ENCODE results near the gene CD22. TPM values are rescaled to one million over a fixed set of nuclear protein-coding genes. Genes with fewer than 3 reads are reported as not detected.

Gene CD22
- total and polyA plus RNA-seq, 7 donors, result 0.69 to 107 (median 3.2) TPM

GRCh38 chr19:35306473-35307246 lies 22.3 kb upstream of the CD22 start:
- Histone ChIP-seq H3K27ac (no peak overlapping the region), H3K36me3 (no peaks in the 10 kb centered on the region), H3K27me3 (peaks cover 0 to 50% (median 8%) of the 10 kb centered on the region in 3 donors), H3K4me1 (no peaks in the 10 kb centered on the region), H3K4me3 (no peak overlapping the region), H3K9me3 (no peaks in the 10 kb centered on the region)
- 79 to 85% methylated on average over 20 of the region's 20 CpGs for WGBS, 2 donors
- intact Hi-C loops (cut with DNase I), result no loop called here
- TF ChIP-seq EP300 (IDR thresholded peaks at IDR 0.05) (no peak), CTCF (IDR thresholded peaks at IDR 0.05) (no peak), POLR2AphosphoS5 (IDR thresholded peaks at IDR 0.05) (no peak), POLR2A (IDR thresholded peaks at IDR 0.05) (no peak)
- no peak for DNase-seq

GRCh38 chr19:35307931-35308330 lies 21.1 kb upstream of the CD22 start:
- intact Hi-C loops (cut with DNase I), result no loop called here
- Histone ChIP-seq H3K4me3 (no peak overlapping the region), H3K27me3 (peaks cover 0 to 48% (median 8%) of the 10 kb centered on the region in 3 donors), H3K36me3 (no peaks in the 10 kb centered on the region), H3K4me1 (no peaks in the 10 kb centered on the region), H3K9me3 (no peaks in the 10 kb centered on the region), H3K27ac (no peak overlapping the region)
- WGBS, 2 donors, result 77 to 83% methylated on average over 10 of the region's 10 CpGs
- TF ChIP-seq POLR2AphosphoS5 (IDR thresholded peaks at IDR 0.05), result no peak
- no peak for DNase-seq

GRCh38 chr19:35308910-35309309 lies 20.1 kb upstream of the CD22 start:
- H3K4me3 ChIP-seq, result no peak overlapping the region
- peak overlapping the region in 1 of 4 donors; percentile 23 for H3K27ac ChIP-seq
- no peaks in the 10 kb centered on the region for H3K36me3 ChIP-seq
- H3K4me1 ChIP-seq, result no peaks in the 10 kb centered on the region
- no peak for TF ChIP-seq CTCF (IDR thresholded peaks at IDR 0.05)
- TF ChIP-seq POLR2A (IDR thresholded peaks at IDR 0.05), result no peak
- TF ChIP-seq EP300 (IDR thresholded peaks at IDR 0.05), result no peak
- TF ChIP-seq POLR2AphosphoS5 (IDR thresholded peaks at IDR 0.05), result no peak
- peaks cover 0 to 48% (median 8%) of the 10 kb centered on the region in 3 donors for H3K27me3 ChIP-seq
- DNase-seq, result no peak
- intact Hi-C loops (cut with DNase I), result no loop called here
- WGBS, 2 donors, result 81 to 88% methylated on average over 7 of the region's 7 CpGs
- no peaks in the 10 kb centered on the region for H3K9me3 ChIP-seq

- Histone ChIP-seq H3K9me3 (no peaks in the 10 kb centered on the region), H3K36me3 (no peaks in the 10 kb centered on the region), H3K27me3 (peaks cover 0 to 40% (median 7%) of the 10 kb centered on the region in 3 donors), H3K4me3 (no peak overlapping the region), H3K4me1 (no peaks in the 10 kb centered on the region), H3K27ac (peak overlapping the region in 1 of 4 donors; percentile 23)
- TF ChIP-seq CTCF (IDR thresholded peaks at IDR 0.05), result no peak
- no peak for TF ChIP-seq EP300 (IDR thresholded peaks at IDR 0.05)
- TF ChIP-seq POLR2AphosphoS5 (IDR thresholded peaks at IDR 0.05), result no peak
- no peak for TF ChIP-seq POLR2A (IDR thresholded peaks at IDR 0.05)
- 81 to 82% methylated on average over 47 of the region's 47 CpGs for WGBS, 2 donors
- no peak for DNase-seq
- intact Hi-C loops (cut with DNase I), result no loop called here
Observed at GRCh38 chr19:35309481-35310279, 19.3 kb upstream of the CD22 start.

- TF ChIP-seq EP300 (IDR thresholded peaks at IDR 0.05) (no peak), POLR2AphosphoS5 (IDR thresholded peaks at IDR 0.05) (no peak), POLR2A (IDR thresholded peaks at IDR 0.05) (no peak), CTCF (IDR thresholded peaks at IDR 0.05) (no peak)
- H3K4me3 ChIP-seq, result no peak overlapping the region
- WGBS, 2 donors, result 74 to 87% methylated on average over 12 of the region's 12 CpGs
- no peak for DNase-seq
- no peaks in the 10 kb centered on the region for H3K9me3 ChIP-seq
- H3K27ac ChIP-seq, result peak overlapping the region in 1 of 4 donors; percentile 23
- no peaks in the 10 kb centered on the region for H3K36me3 ChIP-seq
- no peaks in the 10 kb centered on the region for H3K4me1 ChIP-seq
- intact Hi-C loops (cut with DNase I), result no loop called here
- H3K27me3 ChIP-seq, result peaks cover 0 to 40% (median under 1%) of the 10 kb centered on the region in 3 donors
Observed at GRCh38 chr19:35310331-35310730, 18.7 kb upstream of the CD22 start.

Data from sigmoid colon (tissue), 7 donors.